ENCODE data around the gene RELB. TPM values are rescaled to one million over a fixed set of nuclear protein-coding genes. Genes with fewer than 3 reads are reported as not detected.

The RELB gene
- total and polyA plus RNA-seq, 2 donors (not counting 3 experiments of a cell fraction or from before 2014, with no cell fraction given): 13.2 to 14.4 TPM

- no peaks in the 10 kb centered on the region for H3K79me2 ChIP-seq (ENCODE audit: control insufficient read depth, insufficient read depth, low read length)
- H4K20me1 ChIP-seq (replicated peaks; ENCODE audit: control insufficient read depth, extremely low read depth, insufficient read depth, low read length): no peaks in the 10 kb centered on the region
- intact Hi-C loops (cut with micrococcal nuclease): no loop called here
- dilution Hi-C loops (cut with MboI; ENCODE audit: extremely low pct_ligation_motif_present, low sequenced_read_pairs): no loop called here
- H2AFZ ChIP-seq (ENCODE audit: low read depth, low read length): no peak overlapping the region
- TF ChIP-seq, protein P1, sequence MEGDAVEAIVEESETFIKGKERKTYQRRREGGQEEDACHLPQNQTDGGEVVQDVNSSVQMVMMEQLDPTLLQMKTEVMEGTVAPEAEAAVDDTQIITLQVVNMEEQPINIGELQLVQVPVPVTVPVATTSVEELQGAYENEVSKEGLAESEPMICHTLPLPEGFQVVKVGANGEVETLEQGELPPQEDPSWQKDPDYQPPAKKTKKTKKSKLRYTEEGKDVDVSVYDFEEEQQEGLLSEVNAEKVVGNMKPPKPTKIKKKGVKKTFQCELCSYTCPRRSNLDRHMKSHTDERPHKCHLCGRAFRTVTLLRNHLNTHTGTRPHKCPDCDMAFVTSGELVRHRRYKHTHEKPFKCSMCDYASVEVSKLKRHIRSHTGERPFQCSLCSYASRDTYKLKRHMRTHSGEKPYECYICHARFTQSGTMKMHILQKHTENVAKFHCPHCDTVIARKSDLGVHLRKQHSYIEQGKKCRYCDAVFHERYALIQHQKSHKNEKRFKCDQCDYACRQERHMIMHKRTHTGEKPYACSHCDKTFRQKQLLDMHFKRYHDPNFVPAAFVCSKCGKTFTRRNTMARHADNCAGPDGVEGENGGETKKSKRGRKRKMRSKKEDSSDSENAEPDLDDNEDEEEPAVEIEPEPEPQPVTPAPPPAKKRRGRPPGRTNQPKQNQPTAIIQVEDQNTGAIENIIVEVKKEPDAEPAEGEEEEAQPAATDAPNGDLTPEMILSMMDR (IDR thresholded peaks at IDR 0.05; ENCODE audit: extremely low read depth in 1 of 2, insufficient read depth in 1 of 2, low read depth in 1 of 2, low read length in 2 of 2): no peak
- TF ChIP-seq JUN (IDR thresholded peaks at IDR 0.05; ENCODE audit: borderline replicate concordance, insufficient read depth, insufficient read length, low read depth) (no peak), POLR2AphosphoS5 (IDR thresholded peaks at IDR 0.05; ENCODE audit: insufficient read depth, low read depth, low read length) (no peak), GATA2 (IDR thresholded peaks at IDR 0.05; ENCODE audit: insufficient read depth, insufficient read length, low read depth, low read length) (no peak), FOS (IDR thresholded peaks at IDR 0.05; ENCODE audit: borderline replicate concordance, insufficient read depth, low read length) (no peak), MYC (IDR thresholded peaks at IDR 0.05; ENCODE audit: low read depth, low read length) (no peak), POLR2A (IDR thresholded peaks at IDR 0.05; ENCODE audit: low read depth, low read length) (no peak), EZH2 (IDR thresholded peaks at IDR 0.05; ENCODE audit: borderline replicate concordance, low read depth, low read length, severe bottlenecking) (no peak)
- TF ChIP-seq, protein P2, sequence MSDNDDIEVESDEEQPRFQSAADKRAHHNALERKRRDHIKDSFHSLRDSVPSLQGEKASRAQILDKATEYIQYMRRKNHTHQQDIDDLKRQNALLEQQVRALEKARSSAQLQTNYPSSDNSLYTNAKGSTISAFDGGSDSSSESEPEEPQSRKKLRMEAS (IDR thresholded peaks at IDR 0.05; ENCODE audit: insufficient read depth, insufficient read length): no peak
- no peaks in the 10 kb centered on the region for H3K27me3 ChIP-seq (ENCODE audit: control insufficient read depth in 2 of 2, insufficient read depth in 2 of 2, low read length in 2 of 2)
- H3K4me3 ChIP-seq (replicated peaks in 1 of 3; ENCODE audit: insufficient read depth in 1 of 3, low read depth in 1 of 3, low read length in 3 of 3): no peak overlapping the region
- POLR2A ChIA-PET: no interaction called here
- CTCF ChIA-PET: interaction anchor here (0.6 to 1.5 kb wide), 2 partner anchors 11 to 13 kb away, joined by 3 read pairs; no protein-coding TSS in a partner anchor
- no peak overlapping the region for H3K27ac ChIP-seq (ENCODE audit: insufficient read depth, low read depth, low read length)
- no peaks in the 10 kb centered on the region for H3K9me1 ChIP-seq (replicated peaks; ENCODE audit: control insufficient read depth, extremely low read depth, insufficient read depth, low read length)
- BruUV-seq (replicated peaks): no TSS peak
- no peak overlapping the region for H3K4me2 ChIP-seq (ENCODE audit: insufficient read depth, low read length)
- no peaks in the 10 kb centered on the region for H3K4me1 ChIP-seq (ENCODE audit: control insufficient read depth, extremely low read depth, insufficient read depth, low read length)
- no peaks in the 10 kb centered on the region for H3K9me3 ChIP-seq (replicated peaks; ENCODE audit: control insufficient read depth, insufficient read depth, low read length)
- H3K36me3 ChIP-seq (ENCODE audit: control insufficient read depth in 2 of 2, extremely low read depth in 1 of 2, insufficient read depth in 2 of 2, low read length in 2 of 2): peaks cover 16 to 44% of the 10 kb centered on the region in 2 experiments
- no peak for FAIRE-seq
- no peak for DNase-seq (ENCODE audit: low read depth, low spot score)
- no peak overlapping the region for H3K9ac ChIP-seq (replicated peaks; ENCODE audit: extremely low read depth, insufficient read depth, low read length)
These were observed 26.4 kb upstream of the RELB start for GRCh38 chr19:44974857-44975256.
